ENCODE data around the gene THADA.

Gene THADA

DNA sequence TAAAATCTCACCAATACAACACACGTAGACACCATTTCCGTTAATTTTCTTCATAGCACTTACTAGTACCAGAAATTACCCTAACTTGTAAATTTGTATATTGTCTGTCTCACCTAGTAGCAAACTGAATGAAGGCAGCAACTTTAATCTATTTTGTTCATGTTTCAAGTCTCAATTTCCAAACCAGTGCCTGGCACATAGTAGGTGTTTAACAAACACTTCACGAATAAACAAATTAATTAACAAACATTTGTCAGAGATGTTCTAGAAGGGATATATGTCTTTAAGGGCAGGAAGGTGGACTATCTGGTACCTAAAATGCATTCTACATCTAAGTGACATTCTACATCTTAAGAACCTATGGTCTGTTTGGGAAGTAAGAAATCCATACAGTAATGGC lies 963 bp downstream of the THADA start:
- no peak for TF ChIP-seq CTCF (IDR thresholded peaks at IDR 0.05; ENCODE audit: control insufficient read depth, extremely low read depth, insufficient read depth)
- H3K4me3 ChIP-seq (ENCODE audit: low read depth, low read length) = peak overlapping the region; percentile 84

GRCh38 chr2:43593254-43593653 lies 2.6 kb downstream of the THADA start:
- TF ChIP-seq CTCF (IDR thresholded peaks at IDR 0.05; ENCODE audit: control insufficient read depth, extremely low read depth, insufficient read depth) = no peak
- no peak overlapping the region for H3K4me3 ChIP-seq (ENCODE audit: low read depth, low read length)
- no peak for DNase-seq (ENCODE audit: low read depth)

More for the DNA sequence above, 963 bp downstream of the THADA start:
- no peak for DNase-seq (ENCODE audit: low read depth)

DNA sequence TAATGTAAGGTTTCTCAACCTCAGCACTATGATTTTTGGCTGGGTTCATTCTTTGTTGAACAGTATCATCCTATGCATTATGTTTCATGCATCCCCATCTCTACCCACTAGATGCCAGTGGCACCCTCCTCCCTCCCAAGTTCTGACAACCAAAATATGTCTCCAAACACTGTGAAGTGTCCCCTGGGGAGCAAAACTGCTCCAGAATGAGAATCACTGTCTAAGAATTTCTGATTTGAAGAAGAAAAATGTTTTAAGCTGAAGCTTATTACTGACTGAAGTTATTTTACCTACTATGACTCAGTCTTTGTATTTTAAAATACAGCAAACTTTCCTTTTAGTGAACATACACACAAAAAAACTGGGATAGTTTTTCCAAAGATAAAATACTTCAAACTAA lies 3.4 kb downstream of the THADA start:
- TF ChIP-seq CTCF (IDR thresholded peaks at IDR 0.05; ENCODE audit: control insufficient read depth, extremely low read depth, insufficient read depth) = no peak
- no peak for DNase-seq (ENCODE audit: low read depth)
- no peak overlapping the region for H3K4me3 ChIP-seq (ENCODE audit: low read depth, low read length)

DNA sequence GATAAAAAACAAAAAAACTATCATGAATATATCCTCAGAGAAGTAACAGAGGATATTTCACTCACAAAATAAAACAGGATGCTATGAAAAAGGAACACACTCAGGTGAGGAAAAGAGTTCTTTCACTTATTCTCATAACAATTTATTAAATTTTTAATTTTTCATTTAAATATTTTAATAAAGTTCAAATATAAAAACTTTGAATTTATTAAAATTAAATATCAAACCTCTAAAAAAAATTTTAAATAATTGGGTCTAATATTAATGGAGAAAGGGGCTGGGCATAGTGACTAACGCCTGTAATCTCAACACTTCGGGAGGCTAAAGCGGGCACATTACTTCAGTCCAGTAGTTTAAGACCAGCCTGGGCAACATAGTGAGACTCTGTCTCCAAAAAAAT lies 10.1 kb downstream of the THADA start:
- H3K4me3 ChIP-seq (ENCODE audit: low read depth, low read length) = no peak overlapping the region
- no peak for TF ChIP-seq CTCF (IDR thresholded peaks at IDR 0.05; ENCODE audit: control insufficient read depth, extremely low read depth, insufficient read depth)
- no peak for DNase-seq (ENCODE audit: low read depth)

GRCh38 chr2:43579275-43579981 lies 16.4 kb downstream of the THADA start:
- DNase-seq (ENCODE audit: low read depth) = no peak
- TF ChIP-seq CTCF (IDR thresholded peaks at IDR 0.05; ENCODE audit: control insufficient read depth, extremely low read depth, insufficient read depth) = no peak
- no peak overlapping the region for H3K4me3 ChIP-seq (ENCODE audit: low read depth, low read length)

DNA sequence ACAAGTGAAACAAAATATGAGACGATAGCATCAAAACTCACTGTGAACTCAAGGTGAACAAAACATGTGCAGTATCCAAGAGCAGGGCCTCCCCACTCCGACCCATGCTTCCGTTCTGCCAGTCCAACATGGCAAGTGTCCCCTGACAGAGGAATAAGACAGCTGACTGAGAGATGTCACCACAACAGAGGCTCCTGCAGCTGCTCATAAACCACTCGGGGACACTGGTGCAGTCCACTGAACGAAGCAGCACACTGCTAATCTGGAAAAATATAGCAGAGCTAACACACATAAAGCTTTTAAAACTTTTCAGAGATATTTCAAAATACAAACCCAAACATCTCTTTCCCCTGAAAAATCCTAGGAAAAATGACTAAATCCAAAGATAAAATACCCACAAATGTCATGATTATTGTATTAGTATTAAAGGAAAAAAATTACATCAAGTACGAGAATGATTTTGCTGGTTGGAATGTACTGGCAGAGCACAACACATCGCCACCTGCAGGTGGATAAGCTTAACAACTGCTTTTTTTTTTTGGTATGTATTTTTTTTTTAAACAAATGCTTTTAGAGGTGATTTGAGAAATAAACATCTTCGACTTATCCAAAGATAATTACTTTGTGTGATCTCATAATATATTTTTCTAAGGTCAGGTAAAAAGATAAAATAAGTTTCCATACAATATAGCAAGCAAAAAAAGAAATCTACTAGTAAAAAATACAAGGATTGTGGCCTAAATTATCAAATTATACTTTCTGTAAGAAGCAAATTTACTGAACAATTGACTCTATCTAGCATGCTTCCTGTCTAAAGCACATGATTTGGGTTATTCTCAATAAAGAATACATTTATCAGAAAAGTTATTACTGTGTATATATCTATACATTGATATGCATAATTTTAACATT lies 18.6 kb downstream of the THADA start:
- DNase-seq (ENCODE audit: low read depth) = no peak
- peak; percentile 42 for TF ChIP-seq CTCF (IDR thresholded peaks at IDR 0.05; ENCODE audit: control insufficient read depth, extremely low read depth, insufficient read depth)
- no peak overlapping the region for H3K4me3 ChIP-seq (ENCODE audit: low read depth, low read length)

Measured in LNCaP clone FGC (cell line).